HG03066 (cell line): Measurements from ENCODE around the gene PTH1R.

ENCODE experiments used
- ATAC-seq: cut with Tn5 transposase; IDR thresholded peaks from one replicate; pipeline ENCODE4 v1.9.1; 2021; ENCODE audit warnings: low read depth; ENCODE audit not compliant: unreplicated experiment

Gene PTH1R

DNA sequence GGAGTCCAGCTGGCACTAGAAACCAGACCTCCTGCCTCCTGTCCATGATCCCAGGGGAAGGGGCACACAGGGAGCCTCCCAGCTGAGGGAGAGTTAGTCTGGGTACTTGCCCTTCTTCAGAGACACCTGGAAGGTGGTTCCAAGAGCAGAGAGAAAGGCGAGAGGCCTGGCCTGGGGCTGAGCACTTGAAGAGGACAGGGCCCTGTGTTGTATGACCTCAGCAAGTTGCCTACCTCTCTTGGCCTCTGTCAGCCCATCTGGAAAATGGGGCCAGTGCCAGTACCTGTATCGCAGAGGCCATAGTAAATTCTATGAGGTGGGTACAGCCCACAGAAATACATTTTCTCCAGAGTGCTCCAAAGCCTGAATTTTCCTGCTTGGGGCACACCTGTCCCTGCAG is 19.5 kb downstream of the PTH1R start:
- no peak for ATAC-seq

DNA sequence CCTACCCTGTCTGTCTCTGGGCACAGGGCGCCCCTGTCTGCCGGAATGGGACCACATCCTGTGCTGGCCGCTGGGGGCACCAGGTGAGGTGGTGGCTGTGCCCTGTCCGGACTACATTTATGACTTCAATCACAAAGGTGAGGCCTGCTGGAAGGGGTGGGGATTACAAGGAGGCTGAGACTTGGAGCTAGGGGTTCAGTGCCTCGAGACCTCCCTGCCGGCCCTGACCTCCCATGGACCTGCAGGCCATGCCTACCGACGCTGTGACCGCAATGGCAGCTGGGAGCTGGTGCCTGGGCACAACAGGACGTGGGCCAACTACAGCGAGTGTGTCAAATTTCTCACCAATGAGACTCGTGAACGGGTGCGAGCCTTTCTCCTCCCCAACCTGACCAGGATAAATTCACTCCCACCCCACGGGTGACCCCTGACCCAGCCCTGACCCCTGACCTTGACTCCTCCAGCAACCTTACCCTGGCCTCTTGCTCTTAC is 20.4 kb downstream of the PTH1R start:
- no peak for ATAC-seq

DNA sequence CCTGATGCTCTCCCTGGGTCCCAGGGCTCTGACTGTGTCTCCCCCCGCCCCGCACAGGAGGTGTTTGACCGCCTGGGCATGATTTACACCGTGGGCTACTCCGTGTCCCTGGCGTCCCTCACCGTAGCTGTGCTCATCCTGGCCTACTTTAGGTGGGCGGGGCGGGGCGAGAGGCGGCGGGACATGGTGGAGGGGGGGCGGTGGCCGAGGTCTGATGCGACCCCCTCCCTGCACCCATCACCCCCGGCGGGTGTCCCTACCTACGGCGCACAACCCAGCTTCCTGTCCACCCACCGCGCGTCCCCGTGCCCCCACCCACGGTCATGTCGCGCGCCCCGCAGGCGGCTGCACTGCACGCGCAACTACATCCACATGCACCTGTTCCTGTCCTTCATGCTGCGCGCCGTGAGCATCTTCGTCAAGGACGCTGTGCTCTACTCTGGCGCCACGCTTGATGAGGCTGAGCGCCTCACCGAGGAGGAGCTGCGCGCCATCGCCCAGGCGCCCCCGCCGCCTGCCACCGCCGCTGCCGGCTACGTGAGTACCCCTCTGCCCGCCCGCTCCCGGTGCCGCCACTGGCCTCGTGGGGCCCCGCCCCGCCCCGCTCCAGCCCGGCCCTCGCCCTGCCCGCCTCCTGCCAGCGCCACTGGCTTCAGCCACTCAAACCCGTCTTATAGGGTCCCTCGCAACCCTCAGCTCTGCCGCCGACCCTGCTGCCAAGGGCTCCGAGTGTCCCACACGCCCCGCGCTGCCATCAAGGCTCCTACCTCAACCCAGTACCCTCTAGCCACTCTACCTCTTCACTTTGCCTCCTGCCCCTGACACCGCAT is 21.0 kb downstream of the PTH1R start:
- ATAC-seq = no peak

DNA sequence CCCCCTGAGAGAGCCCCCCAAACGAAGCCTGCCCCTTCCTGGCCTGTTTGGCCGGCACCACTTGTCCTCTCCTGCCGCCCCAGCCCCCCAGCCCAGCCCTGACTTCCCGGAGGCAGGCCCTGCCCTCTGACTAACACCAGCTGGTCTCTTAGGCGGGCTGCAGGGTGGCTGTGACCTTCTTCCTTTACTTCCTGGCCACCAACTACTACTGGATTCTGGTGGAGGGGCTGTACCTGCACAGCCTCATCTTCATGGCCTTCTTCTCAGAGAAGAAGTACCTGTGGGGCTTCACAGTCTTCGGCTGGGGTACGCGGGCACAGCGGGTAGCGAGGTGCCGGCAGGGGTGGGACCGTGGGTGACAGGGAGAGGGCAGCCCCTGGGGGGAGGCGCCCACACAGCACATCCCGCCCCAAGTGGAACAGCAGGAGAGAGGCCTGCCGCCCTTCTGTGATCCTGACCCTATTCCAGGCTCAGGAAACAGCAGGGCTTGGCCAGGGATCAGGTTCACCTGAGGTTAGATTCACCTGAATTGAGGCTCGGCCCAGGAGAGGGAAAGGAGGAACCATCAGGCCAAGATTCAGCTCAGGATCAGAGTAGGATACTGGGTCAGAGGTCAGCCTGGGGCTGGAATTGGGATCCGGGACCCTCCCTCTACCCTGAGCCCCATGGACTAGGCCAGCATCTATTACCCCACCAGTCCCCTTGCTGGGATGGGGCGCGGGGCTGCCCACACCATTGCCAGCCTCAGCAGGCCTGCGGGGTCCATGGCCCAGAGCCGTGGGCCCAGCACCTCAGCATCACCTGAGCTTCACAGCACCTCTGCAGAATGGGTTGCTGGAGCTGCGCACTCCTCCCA is 21.9 kb downstream of the PTH1R start:
- ATAC-seq = no peak

DNA sequence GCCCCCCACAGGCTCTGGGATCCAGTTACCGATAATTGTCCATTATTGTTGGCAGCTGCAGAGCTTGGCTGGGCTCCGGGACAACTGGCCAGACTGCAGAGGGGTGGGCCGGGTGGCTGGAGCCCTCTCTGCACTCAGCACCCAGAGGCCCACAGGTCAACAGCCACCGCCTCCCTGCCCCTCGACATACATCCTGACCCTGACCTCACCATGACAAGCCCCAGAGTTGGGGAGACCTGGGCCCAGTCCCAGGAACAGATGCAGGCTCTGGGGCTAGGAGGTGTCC is 22.4 kb downstream of the PTH1R start:
- ATAC-seq = no peak

DNA sequence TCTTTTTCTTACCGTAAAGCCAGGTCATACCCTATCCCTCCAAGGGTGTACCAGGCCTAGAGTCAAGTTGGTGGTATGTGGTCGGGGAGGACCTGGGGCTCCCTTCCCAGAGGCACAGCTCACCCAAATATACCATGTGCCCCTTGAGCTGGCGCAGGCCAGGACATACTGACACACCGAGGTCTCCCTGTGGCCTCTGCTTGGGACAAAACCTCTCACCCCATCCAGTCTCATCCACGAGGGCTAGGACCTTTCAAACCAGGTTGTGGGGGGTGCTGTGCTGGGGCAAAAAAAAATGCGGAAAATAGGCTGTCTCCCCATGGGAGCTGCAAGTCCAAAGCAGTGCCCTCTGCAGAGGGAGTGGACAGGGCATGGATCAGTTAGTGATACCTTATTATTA is 22.8 kb downstream of the PTH1R start:
- no peak for ATAC-seq

DNA sequence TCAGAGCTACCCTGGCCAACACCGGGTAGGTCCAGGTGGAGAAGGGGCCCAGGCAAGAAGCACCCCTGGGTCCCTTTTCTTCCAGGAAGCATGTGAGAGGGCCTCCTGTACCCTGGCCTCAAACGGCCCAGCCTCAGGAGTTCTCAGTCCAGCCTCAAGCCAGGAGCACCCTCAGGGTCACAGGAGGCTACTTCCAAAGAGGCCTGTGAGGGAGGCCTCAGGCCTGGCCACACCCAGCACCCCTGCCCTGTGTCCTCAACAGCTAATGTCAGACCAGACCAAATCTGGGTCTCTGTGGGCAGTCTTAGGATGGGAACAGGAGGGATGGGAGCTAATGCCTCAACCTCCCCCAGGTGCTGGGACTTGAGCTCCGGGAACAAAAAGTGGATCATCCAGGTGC is 23.5 kb downstream of the PTH1R start:
- ATAC-seq = no peak

DNA sequence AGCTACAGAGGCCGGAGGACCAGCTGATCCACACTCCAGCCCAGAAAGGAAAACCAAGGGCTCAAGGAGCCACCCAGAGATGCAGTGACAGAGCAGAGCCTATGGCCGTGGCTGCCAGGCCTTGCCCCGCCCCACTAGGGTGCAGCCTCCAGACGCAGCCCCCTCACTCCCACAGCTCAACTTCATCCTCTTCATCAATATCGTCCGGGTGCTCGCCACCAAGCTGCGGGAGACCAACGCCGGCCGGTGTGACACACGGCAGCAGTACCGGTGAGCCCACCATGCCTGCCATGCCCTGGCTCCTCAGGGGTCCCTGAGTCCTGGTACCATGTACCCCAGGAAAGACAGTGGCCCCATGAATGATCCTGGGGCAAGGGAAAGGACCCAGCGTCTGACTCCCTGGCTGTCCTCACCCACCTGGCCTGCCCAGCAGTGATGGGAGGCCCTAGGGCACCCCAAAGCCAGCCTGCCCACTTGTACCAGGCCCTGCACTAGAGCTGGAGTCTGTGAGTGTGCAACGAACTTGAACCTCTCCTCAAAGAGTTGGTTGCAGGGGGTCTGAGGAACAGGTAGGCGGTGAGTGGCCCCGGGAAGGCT is 24.2 kb downstream of the PTH1R start:
- no peak for ATAC-seq

DNA sequence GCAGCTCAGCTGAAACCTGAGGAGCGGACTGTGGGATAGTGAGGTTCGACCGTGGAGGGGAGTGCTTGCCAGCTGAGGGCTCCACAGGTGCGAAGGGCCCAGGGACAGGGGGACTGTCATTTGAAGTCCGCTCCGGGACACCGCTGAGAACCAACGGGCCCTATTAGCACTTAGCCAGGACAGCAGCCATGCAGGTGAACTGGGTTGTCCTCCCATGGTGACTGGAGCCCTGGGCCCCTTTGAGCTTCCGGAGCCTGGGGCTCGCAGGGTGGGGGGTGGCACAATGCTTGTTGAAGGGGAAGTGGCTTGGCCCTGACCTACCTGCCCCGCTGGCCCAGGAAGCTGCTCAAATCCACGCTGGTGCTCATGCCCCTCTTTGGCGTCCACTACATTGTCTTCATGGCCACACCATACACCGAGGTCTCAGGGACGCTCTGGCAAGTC is 24.7 kb downstream of the PTH1R start:
- ATAC-seq = no peak

DNA sequence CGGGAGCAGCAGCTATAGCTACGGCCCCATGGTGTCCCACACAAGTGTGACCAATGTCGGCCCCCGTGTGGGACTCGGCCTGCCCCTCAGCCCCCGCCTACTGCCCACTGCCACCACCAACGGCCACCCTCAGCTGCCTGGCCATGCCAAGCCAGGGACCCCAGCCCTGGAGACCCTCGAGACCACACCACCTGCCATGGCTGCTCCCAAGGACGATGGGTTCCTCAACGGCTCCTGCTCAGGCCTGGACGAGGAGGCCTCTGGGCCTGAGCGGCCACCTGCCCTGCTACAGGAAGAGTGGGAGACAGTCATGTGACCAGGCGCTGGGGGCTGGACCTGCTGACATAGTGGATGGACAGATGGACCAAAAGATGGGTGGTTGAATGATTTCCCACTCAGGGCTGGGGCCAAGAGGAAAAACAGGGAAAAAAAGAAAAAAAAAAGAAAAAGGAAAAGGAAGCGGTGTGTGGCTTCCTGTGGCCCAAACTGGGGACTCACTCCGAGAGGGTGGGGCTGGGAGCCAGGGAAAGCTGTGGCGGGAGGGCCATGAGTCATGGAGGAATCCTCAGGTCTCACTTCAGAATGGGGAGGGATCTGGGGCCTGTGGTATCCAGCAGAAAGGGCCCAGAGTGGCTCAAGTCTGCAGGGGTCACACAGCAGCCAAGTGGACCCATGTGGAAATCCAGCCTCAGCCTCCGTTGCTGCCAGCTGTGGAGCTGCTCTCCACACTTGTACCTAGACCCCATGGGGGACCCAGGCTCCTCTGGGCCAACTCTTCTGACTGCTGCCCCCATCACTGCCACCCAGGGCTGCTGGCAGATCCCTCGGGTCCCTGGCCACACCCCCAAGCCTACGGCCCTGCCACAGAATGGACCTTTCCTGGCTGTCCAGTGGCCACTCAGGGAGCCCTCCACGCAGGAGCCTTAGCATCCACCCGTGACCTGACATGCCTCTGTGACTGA is 26.1 kb downstream of the PTH1R start:
- no peak for ATAC-seq

DNA sequence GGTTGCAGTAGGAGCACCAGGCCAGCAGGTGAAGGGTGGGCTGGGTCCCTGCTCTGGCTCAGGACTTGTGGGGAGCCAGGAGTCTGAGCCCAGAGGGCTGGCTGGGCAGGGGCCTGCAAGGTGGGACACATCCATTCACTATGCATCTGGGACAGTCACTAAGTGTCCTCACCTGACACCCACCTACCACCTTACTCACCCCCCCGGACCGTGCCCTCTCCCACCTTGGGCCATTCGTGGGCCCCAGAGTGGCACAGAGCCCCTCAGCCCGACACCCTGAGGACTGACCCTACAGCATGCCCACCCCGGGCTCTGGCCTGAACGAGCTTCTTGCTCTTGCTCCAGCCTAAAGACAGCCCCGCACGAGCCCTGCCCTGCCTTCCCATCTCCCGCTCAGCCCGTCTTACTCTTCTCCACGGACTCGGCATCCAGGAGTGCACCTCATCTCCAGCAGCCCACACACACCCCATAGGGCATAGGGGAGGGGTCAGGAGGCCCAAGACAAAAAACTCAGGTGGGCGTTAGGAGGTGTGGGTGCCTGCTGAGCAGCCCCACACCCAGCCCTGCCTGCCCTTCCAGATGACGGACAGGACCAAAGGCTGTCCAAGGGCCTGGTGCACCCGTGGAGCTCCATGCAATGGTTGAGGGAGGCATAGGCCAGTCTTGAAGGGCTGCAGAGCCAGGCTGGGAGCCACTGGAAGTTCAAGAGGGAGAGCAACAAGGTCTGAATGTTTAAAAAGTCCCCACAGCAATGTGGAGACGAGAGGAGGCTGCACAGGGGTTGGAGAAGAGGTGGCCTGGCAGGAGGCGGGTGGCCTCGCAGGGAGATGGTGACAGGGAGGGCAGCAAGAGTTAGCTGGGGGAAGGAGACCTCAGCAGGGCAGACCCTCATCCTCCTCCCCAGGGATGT is 27.0 kb downstream of the PTH1R start:
- no peak for ATAC-seq

DNA sequence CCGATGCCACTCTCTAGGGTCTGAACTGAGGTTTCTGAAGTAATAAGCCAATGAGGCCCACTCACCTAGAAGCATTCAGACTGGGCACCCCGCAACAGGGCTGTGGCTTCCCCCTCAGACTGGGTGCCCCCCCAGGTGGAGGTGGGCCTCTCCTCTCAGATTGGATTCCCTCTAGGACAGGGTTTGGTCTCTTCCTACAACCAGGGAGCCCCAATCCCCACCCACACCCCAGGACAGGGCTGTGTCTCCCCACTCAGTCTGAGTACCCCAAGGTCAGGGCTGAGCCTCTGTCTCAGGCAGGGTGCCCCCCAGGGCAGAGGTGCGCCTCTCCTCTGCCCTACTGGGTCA is 27.7 kb downstream of the PTH1R start:
- ATAC-seq = no peak

DNA sequence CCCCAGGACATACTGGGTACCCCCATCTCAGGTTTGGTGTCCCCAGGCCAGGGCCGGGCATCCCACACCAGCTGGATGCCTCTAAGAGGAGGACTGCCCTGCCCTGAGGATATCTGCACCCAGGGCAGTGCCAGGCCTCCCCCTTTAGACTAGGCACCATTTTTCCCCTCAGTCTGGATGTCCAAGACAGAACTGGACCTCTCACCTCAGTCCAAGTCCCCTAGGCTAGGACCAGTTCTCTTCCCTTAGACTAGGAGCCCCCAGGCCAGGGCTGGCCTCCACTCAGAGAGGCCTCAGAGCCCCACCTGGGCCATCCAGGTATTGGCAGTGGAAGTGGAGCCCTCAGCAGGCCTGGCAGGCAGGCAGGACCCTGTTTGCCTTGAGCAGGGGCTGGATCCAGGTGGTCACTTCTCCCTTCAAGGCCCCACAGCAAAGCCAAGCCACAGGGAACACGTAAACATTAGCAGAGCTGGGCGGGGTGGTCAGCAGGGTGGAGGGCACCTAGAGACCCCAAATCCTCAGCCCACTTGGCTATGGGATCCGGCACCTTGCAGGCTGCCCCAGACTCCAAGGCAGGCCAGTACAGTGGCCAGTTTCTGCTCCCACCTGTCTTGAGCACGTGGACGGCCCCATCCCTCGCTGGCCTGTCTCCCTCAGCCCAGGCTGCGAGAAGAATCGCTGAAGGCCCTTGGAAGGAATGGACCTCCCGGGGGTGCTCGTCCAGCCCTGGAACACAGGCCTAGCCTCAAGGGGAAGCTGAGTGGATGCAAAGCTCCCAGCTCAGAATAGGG is 28.3 kb downstream of the PTH1R start:
- no peak for ATAC-seq

DNA sequence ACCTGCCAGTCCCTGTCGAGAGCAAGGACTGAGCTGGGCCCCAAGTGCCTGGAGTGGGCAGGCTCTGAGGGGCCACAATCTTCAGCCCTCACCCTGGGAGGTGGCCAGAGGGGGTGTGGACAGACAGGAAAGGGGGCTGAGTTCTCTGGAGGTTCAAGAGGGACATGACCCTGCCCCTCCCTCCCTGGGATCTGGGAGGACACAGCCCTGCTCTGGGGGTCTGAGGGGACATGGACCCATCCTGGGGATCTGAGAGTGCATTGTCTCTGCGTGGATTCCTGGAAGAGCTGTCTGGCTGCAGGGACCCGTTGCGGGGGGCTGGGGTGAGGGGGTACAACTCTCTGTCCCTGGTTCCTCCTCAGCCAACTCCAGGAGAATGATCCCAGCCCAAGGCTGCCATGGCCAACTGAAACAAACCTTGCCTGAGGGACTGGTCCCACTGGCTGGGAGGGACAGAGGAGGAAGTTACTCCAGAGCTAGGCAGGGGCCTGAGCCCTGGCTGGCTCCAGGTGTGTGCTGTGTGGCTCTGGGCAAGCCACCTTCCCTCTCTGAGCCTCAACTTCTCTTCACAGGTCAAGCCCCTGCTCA is 29.0 kb downstream of the PTH1R start:
- ATAC-seq = no peak

DNA sequence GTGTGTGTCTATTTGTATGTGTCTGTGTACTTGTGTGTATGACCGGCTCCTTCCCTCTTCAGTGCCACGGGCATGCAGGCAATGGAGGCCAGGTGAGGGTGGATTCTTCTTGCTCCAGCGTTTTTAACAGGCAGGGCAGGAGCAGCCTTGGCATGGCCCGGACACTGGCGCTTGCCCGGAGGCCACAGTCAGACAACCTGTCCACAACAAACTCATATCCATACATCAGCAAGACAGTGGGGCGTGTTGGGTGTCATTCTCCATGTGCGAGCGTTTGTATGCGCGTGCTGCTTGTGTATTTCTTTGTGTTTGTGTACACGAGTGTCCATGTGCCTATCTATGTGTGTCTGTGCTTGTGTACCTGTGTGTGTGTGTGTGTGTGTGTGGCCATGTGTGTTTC is 29.8 kb downstream of the PTH1R start:
- no peak for ATAC-seq

DNA sequence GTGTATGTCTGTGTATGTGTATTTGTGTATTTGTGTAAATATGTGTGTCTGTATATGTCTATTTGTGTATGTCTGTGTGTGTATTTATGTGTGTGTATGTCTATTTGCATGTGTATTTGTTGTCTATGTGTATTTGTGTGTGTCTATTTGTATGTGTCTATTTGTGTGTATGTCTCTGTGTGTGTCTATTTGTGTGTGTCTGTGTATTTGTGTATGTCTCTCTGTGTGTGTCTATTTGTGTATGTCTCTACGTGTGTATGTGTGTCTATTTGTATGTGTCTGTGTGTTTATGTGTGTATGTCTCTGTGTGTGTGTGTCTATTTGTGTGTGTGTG is 30.4 kb downstream of the PTH1R start:
- no peak for ATAC-seq

DNA sequence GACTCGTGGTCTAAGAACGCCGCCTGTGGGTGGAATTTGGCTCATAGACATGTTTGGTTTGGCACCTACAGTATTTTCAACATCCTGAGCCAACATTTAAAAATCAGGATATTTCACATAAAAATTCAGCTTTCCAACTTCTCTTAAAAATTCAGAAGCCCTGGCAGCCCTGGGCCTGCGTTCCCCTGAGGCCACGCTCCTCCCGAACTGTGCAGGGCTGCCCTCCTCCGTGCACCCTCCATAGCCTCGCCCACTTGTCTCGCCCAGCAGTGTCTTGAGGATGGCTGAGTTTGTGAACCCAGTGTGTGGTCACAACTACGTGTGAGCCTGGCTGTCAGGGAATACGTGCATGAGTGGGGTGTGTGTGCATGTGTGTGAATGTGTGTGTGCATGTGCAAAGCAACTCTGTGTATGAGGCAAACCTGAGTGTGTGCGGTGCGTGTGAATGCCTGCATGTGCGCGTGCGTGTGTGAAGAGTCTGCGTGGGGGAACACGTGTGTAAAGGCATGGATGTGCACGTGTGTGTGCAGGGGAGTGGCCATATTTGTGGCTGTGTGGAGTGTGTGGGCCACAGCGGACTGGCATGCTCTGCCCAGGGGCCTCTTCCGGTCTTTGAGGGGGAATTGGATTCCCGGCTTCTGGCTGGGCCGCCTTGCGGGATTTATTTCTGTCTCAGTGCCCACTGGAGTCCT is 30.9 kb downstream of the PTH1R start:
- no peak for ATAC-seq

DNA sequence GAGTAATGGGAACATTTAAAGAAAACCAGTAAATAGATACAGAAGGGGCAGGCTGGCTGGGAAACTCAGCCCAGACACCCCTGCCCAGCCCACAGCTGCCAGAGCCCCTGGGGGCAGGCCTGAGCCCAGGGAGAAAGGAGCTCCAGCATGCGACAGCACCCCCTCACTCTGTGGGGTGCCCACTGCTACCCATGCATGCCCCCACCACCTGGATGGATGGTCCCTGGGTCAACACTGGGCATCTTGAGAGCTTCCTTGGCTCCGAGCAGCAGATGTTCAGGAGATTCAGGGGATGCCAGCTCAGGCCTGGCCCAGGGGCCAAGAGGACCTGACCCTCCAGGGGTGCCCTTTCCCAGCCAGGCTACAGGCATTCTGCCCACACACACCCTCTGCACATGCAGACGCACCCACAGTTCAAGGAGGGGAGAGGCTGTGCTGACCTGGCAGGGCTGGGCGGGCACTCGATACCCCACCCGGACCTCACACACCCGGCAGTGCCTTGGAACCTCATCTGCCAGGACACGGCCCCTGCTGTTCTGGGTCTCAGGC is 31.5 kb downstream of the PTH1R start:
- no peak for ATAC-seq
